Esophagus squamous epithelium (tissue), 4 donors: ENCODE results near the gene VILL.

Experiments used
- CTCF ChIP-seq, 6 experiments: fragments of 450-650 bp in 4 of 6; fragments of 200-600 bp in 2 of 6; sonication (generic) in 2 of 6; IDR thresholded peaks; one replicate each; pipeline ENCODE4 v1.5.1; 2016 to 2019; ENCODE audit warnings: antibody characterized with exemption in 6 of 6, mild to moderate bottlenecking in 4 of 6, moderate library complexity in 4 of 6
- POLR2A ChIP-seq, 4 donors: fragments of 450-650 bp; IDR thresholded peaks; one replicate each; pipeline ENCODE4 v1.6.1; 2017; ENCODE audit warnings: antibody characterized with exemption in 4 of 4, mild to moderate bottlenecking in 4 of 4, moderate library complexity in 3 of 4

- TF ChIP-seq POLR2A (IDR thresholded peaks at IDR 0.05) (no peak), CTCF (IDR thresholded peaks at IDR 0.05) (peak; percentile 36 to 80 (median 68))
Measured at GRCh38 chr3:37974121-37975083, 16.2 kb upstream of the VILL start.
